HCT116 (cell line): ENCODE measurements around the gene STOX2.

ENCODE experiments used
- EZH2 ChIP-seq: fragments of 200-600 bp; sonication (generic); IDR thresholded peaks from 2 replicates; pipeline ENCODE4 v1.6.1; 2017; ENCODE audit warnings: antibody characterized with exemption, mixed run types
- EZH2phosphoT487 ChIP-seq: fragments of 200-600 bp; IDR thresholded peaks from 2 replicates; pipeline ENCODE4 v1.6.1; 2018; ENCODE audit warnings: antibody characterized with exemption, borderline replicate concordance
- POLR2A ChIP-seq: IDR thresholded peaks from 2 replicates; pipeline ENCODE4 v1.7.0; 2011; ENCODE audit warnings: borderline replicate concordance; ENCODE audit not compliant: insufficient read depth, insufficient read length; ENCODE audit errors: extremely low read depth
- POLR2AphosphoS5 ChIP-seq: IDR thresholded peaks from 2 replicates; pipeline ENCODE4 v1.6.1; 2011; ENCODE audit warnings: mild to moderate bottlenecking, low read depth, low read length, moderate library complexity
- YY1 ChIP-seq: IDR thresholded peaks from 2 replicates; pipeline ENCODE4 v1.6.1; 2011; ENCODE audit warnings: low read length, low read depth, moderate library complexity, mild to moderate bottlenecking; ENCODE audit not compliant: insufficient replicate concordance; ENCODE audit errors: extremely low read depth
- ZNF274 ChIP-seq: fragments of 200-500 bp; sonication (Bioruptor generic); IDR thresholded peaks from 2 replicates; pipeline ENCODE4 v1.6.1; 2014; ENCODE audit warnings: mild to moderate bottlenecking, low read depth, low read length, inconsistent platforms
- TF ChIP-seq, protein P1 (sequence below), 3 experiments: fragments of 200-600 bp in 1 of 3; sonication (generic) in 1 of 3; IDR thresholded peaks in 2 of 3; conservative IDR thresholded peaks in 1 of 3; 2 replicates each; pipeline ENCODE4 v1.5.1; 2012 to 2017; ENCODE audit warnings: low read depth in 2 of 3, low read length in 2 of 3, antibody characterized with exemption in 1 of 3, borderline replicate concordance in 1 of 3, control low read depth in 1 of 3, mild to moderate bottlenecking in 1 of 3, mixed read lengths in 1 of 3, mixed run types in 1 of 3, moderate library complexity in 1 of 3; ENCODE audit not compliant: insufficient read depth in 1 of 3
- TF ChIP-seq, protein P2 (sequence below): IDR thresholded peaks from 2 replicates; pipeline ENCODE4 v1.6.1; 2011; ENCODE audit warnings: mild to moderate bottlenecking, low read length, moderate library complexity; ENCODE audit not compliant: insufficient replicate concordance; ENCODE audit errors: extremely low read depth
- TF ChIP-seq, protein P3 (sequence below): IDR thresholded peaks from 2 replicates; pipeline ENCODE4 v1.6.1; 2012

DNA sequence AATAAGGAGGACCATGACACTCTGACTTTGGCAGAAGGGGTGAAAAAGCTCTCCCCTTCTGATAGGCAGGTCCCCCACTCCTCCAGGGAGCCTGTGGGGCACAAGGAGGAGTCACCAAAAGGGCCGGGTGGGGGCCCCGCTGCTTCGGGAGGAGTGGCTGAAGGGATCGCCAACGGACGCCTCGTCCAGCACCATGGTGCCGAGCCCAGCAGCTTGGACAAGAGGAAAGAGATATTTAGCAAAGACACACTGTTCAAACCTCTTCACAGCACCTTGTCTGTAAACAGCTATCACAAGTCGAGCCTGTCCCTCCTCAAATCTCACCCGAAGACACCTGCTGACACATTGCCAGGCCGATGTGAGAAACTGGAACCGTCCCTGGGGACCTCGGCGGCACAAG is 105.6 kb downstream of the STOX2 start:
- no peak for TF ChIP-seq EZH2
- TF ChIP-seq, protein P1, sequence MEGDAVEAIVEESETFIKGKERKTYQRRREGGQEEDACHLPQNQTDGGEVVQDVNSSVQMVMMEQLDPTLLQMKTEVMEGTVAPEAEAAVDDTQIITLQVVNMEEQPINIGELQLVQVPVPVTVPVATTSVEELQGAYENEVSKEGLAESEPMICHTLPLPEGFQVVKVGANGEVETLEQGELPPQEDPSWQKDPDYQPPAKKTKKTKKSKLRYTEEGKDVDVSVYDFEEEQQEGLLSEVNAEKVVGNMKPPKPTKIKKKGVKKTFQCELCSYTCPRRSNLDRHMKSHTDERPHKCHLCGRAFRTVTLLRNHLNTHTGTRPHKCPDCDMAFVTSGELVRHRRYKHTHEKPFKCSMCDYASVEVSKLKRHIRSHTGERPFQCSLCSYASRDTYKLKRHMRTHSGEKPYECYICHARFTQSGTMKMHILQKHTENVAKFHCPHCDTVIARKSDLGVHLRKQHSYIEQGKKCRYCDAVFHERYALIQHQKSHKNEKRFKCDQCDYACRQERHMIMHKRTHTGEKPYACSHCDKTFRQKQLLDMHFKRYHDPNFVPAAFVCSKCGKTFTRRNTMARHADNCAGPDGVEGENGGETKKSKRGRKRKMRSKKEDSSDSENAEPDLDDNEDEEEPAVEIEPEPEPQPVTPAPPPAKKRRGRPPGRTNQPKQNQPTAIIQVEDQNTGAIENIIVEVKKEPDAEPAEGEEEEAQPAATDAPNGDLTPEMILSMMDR (IDR thresholded peaks at IDR 0.05 in 2 of 3, conservative IDR thresholded peaks at IDR 0.05 in 1 of 3; ENCODE audit: borderline replicate concordance in 1 of 3, insufficient read depth in 1 of 3, low read depth in 2 of 3, low read length in 2 of 3) = no peak
- no peak for TF ChIP-seq EZH2phosphoT487
- TF ChIP-seq YY1 = no peak
- TF ChIP-seq, protein P2, sequence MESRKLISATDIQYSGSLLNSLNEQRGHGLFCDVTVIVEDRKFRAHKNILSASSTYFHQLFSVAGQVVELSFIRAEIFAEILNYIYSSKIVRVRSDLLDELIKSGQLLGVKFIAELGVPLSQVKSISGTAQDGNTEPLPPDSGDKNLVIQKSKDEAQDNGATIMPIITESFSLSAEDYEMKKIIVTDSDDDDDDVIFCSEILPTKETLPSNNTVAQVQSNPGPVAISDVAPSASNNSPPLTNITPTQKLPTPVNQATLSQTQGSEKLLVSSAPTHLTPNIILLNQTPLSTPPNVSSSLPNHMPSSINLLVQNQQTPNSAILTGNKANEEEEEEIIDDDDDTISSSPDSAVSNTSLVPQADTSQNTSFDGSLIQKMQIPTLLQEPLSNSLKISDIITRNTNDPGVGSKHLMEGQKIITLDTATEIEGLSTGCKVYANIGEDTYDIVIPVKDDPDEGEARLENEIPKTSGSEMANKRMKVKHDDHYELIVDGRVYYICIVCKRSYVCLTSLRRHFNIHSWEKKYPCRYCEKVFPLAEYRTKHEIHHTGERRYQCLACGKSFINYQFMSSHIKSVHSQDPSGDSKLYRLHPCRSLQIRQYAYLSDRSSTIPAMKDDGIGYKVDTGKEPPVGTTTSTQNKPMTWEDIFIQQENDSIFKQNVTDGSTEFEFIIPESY = no peak
- TF ChIP-seq, protein P3, sequence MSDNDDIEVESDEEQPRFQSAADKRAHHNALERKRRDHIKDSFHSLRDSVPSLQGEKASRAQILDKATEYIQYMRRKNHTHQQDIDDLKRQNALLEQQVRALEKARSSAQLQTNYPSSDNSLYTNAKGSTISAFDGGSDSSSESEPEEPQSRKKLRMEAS = no peak
- TF ChIP-seq POLR2AphosphoS5 = no peak
- TF ChIP-seq POLR2A = no peak
- TF ChIP-seq ZNF274 = no peak
